Measurements from ENCODE around the gene SLC13A3.

SLC13A3 gene

GRCh38 chr20:46649965-46650542 lies 1.2 kb downstream of the SLC13A3 start:
- DNase-seq: no peak

- DNase-seq: no peak
Observed at GRCh38 chr20:46649650-46649949, 1.7 kb downstream of the SLC13A3 start.

- no peak for DNase-seq
Observed at GRCh38 chr20:46648903-46649649, 2.2 kb downstream of the SLC13A3 start.

GRCh38 chr20:46647469-46647868 lies 3.8 kb downstream of the SLC13A3 start:
- DNase-seq: no peak

- DNase-seq: no peak
Observed at GRCh38 chr20:46646659-46647380, 4.4 kb downstream of the SLC13A3 start.

GRCh38 chr20:46646122-46646521 lies 5.1 kb downstream of the SLC13A3 start:
- no peak for DNase-seq

- no peak for DNase-seq
Observed at GRCh38 chr20:46644733-46645132, 6.5 kb downstream of the SLC13A3 start.

GRCh38 chr20:46644160-46644559 lies 7.1 kb downstream of the SLC13A3 start:
- DNase-seq: no peak

GRCh38 chr20:46642969-46643343 lies 8.3 kb downstream of the SLC13A3 start:
- no peak for DNase-seq

- DNase-seq: no peak
Observed at GRCh38 chr20:46642265-46642968, 8.8 kb downstream of the SLC13A3 start.

GRCh38 chr20:46641424-46641823 lies 9.8 kb downstream of the SLC13A3 start:
- no peak for DNase-seq

- no peak for DNase-seq
Observed at GRCh38 chr20:46640536-46641311, 10.5 kb downstream of the SLC13A3 start.

- DNase-seq: no peak
Observed at GRCh38 chr20:46640044-46640443, 11.2 kb downstream of the SLC13A3 start.

GRCh38 chr20:46639587-46639986 lies 11.7 kb downstream of the SLC13A3 start:
- no peak for DNase-seq

GRCh38 chr20:46638898-46639274 lies 12.4 kb downstream of the SLC13A3 start:
- DNase-seq: no peak

GRCh38 chr20:46638134-46638897 lies 12.9 kb downstream of the SLC13A3 start:
- DNase-seq: no peak

GRCh38 chr20:46637427-46638133 lies 13.7 kb downstream of the SLC13A3 start:
- no peak for DNase-seq

GRCh38 chr20:46637020-46637419 lies 14.2 kb downstream of the SLC13A3 start:
- DNase-seq: no peak

- DNase-seq: no peak
Observed at GRCh38 chr20:46636514-46636913, 14.7 kb downstream of the SLC13A3 start.

- DNase-seq: no peak
Observed at GRCh38 chr20:46635514-46636136, 15.6 kb downstream of the SLC13A3 start.

- no peak for DNase-seq
Observed at GRCh38 chr20:46634528-46634927, 16.7 kb downstream of the SLC13A3 start.

All from fibroblast of skin of right quadriceps (primary cell).